Activated T-helper 1 cell treated with anti-CD3 and anti-CD28 coated beads, Interleukin-12 subunit alpha, Interleukin-12 subunit beta, Interleukin-2, Interleukin-4 antibody, amounts not matched to agents 30 ng/mL and 10 ng/mL and 1 ng/mL, durations not matched to agents 14 hours and 24 hours and 36 hours (primary cell): ENCODE results near the gene GINS1. TPM values are rescaled to one million over a fixed set of nuclear protein-coding genes. Genes with fewer than 3 reads are reported as not detected.

Experiments
- DNase-seq: peaks from one replicate; pipeline ENCODE4 v3.0.0; 2021; ENCODE audit warnings: low spot score
- H3K27ac Mint-ChIP-seq: one replicate; pipeline ENCODE4 v1.8.0; 2021; ENCODE audit warnings: mild to moderate bottlenecking, mixed read lengths
- H3K27me3 Mint-ChIP-seq: one replicate; pipeline ENCODE4 v1.8.0; 2022; ENCODE audit warnings: mild to moderate bottlenecking, moderate library complexity, mixed read lengths; ENCODE audit not compliant: insufficient read depth
- H3K36me3 Mint-ChIP-seq: one replicate; pipeline ENCODE4 v1.8.0; 2021; ENCODE audit warnings: low read depth, mixed read lengths
- H3K4me1 Mint-ChIP-seq: one replicate; pipeline ENCODE4 v1.8.0; 2021; ENCODE audit warnings: low read depth, mixed read lengths
- H3K4me3 Mint-ChIP-seq: one replicate; pipeline ENCODE4 v1.8.0; 2021; ENCODE audit warnings: mild to moderate bottlenecking, moderate library complexity, mixed read lengths
- H3K9me3 Mint-ChIP-seq: one replicate; pipeline ENCODE4 v1.8.0; 2021; ENCODE audit warnings: mixed read lengths
- intact Hi-C: fragments of 100-400 bp; cut with micrococcal nuclease; formaldehyde crosslinking; loops from one replicate; pipeline ENCODE4 v1.15.1; 2024
- total RNA-seq: library from RNA; stranded (reverse); gene quantifications from 2 replicates; pipeline ENCODE4 v1.2.3, GENCODE V29; 2022

GINS1 gene
- total RNA-seq, 1 donor from 2014 or later: 39.6 TPM

GRCh38 chr20:25376886-25377285 is 30.6 kb upstream of the GINS1 start:
- no peak overlapping the region for H3K27ac Mint-ChIP-seq
- H3K27me3 Mint-ChIP-seq: no peaks in the 10 kb centered on the region
- intact Hi-C loops: no loop called here
- H3K9me3 Mint-ChIP-seq: no peaks in the 10 kb centered on the region
- no peak overlapping the region for H3K4me3 Mint-ChIP-seq
- H3K36me3 Mint-ChIP-seq: peaks cover 13% of the 10 kb centered on the region
- no peak for DNase-seq
- H3K4me1 Mint-ChIP-seq: peaks cover 28% of the 10 kb centered on the region

DNA sequence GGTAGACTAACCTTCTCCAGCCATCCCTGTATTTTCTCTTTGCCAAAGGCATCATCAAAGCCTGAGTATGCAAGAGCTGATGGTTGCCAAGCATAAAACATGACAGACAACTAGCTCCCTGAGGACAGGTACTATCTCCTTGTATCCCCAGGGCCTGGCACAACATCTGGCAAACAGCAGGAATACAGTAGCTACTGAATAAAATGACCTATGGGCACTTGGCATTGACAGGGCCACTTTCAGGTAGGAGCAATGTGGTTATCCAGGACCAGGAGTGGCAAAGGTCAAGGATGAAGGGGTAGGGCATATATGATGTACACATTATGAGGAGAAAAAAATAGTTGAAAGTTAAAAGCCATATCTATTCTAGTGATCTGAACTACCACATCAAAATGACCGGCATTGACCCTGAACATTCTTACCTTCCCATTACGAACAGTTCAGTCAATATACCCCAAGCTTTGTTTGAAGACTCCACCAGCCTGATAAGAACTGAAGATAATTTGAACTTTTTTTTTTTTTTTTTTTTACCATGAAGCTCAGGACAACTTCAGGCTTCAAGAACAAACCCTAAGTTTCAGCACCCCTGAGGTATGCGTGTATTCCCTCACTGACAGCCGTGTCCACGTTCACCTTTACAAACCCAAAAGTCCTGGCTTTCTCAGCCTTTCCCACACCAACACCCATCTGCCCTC is 29.1 kb upstream of the GINS1 start:
- no peak overlapping the region for H3K4me3 Mint-ChIP-seq
- intact Hi-C loops: no loop called here

GRCh38 chr20:25378884-25379733 is 28.4 kb upstream of the GINS1 start:
- intact Hi-C loops: no loop called here
- H3K9me3 Mint-ChIP-seq: no peaks in the 10 kb centered on the region
- H3K27me3 Mint-ChIP-seq: no peaks in the 10 kb centered on the region

More for the DNA sequence above, 29.1 kb upstream of the GINS1 start:
- Mint-ChIP-seq H3K27ac (no peak overlapping the region), H3K4me1 (peaks cover 28% of the 10 kb centered on the region), H3K36me3 (peaks cover 17% of the 10 kb centered on the region), H3K9me3 (no peaks in the 10 kb centered on the region), H3K27me3 (no peaks in the 10 kb centered on the region)
- DNase-seq: no peak

DNA sequence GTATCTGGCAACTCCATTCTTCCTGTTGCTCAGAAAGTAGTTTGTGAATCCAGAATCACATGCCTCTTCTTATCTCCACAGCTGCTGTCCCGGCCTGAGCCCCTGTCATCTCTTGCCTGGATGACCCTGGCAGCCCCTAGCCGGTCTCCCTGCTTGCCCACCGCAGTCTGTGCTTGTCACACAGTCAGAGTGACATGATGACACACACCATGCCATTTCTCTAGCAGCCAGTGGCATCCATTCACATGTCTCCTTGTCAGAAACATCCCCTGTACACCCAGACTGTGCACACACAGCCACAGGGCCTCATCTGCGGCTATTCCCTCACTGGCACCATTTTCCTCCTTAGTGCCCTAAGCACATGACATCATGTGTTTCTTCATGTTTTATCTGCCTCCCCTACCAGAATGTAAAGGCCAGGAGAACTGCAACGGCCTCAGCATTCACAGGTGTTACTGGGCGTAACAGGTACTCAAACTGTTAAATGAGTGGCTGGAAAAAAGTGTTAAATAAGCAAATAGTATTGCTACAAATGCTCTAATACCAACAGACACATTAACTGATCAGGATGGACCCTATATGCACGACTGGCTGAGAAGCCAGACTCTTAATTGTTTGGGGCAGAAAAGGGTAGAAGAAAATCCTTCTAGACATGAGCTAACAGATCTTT is 26.4 kb upstream of the GINS1 start:
- no peak overlapping the region for H3K4me3 Mint-ChIP-seq
- intact Hi-C loops: no loop called here
- H3K4me1 Mint-ChIP-seq: peaks cover 25% of the 10 kb centered on the region
- no peak for DNase-seq
- H3K27ac Mint-ChIP-seq: no peak overlapping the region
- H3K9me3 Mint-ChIP-seq: no peaks in the 10 kb centered on the region
- H3K27me3 Mint-ChIP-seq: no peaks in the 10 kb centered on the region
- peaks cover 9% of the 10 kb centered on the region for H3K36me3 Mint-ChIP-seq

More at GRCh38 chr20:25378884-25379733, 28.4 kb upstream of the GINS1 start:
- no peak for DNase-seq
- Mint-ChIP-seq H3K27ac (no peak overlapping the region), H3K36me3 (peaks cover 13% of the 10 kb centered on the region), H3K4me3 (no peak overlapping the region), H3K4me1 (peaks cover 29% of the 10 kb centered on the region)

GRCh38 chr20:25382704-25383370 is 24.6 kb upstream of the GINS1 start:
- Mint-ChIP-seq H3K4me3 (no peak overlapping the region), H3K4me1 (peaks cover 25% of the 10 kb centered on the region), H3K36me3 (peaks cover 9% of the 10 kb centered on the region), H3K27ac (no peak overlapping the region), H3K27me3 (no peaks in the 10 kb centered on the region), H3K9me3 (no peaks in the 10 kb centered on the region)
- DNase-seq: no peak
- intact Hi-C loops: no loop called here

DNA sequence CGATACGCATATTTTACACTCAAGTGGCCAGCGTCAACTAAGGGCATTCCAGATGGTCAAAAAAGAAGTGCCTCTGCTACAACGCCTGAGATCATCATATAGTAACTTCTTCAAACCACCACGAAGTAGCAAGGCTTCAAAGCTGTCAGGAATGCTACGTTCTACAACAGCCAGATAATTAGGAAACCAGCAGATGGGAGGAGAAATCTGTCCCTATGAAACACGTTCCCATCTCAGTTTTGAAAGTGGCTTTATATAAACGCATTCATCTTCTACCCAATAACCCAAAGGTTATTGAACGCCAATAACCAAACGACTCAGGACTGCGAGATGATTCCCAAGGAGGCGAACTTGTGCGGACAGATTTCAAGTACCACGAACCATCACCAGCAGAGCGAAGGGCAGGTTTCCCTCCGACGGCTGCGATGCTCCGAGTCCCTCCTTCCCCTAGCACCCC is 18.0 kb upstream of the GINS1 start:
- intact Hi-C loops: loop anchor here (1.0 kb wide), 1 partner anchor 10 kb away; no protein-coding TSS in a partner anchor
- Mint-ChIP-seq H3K4me3 (peak overlapping the region; percentile 90), H3K9me3 (no peaks in the 10 kb centered on the region), H3K4me1 (peaks cover 18% of the 10 kb centered on the region), H3K27ac (peak overlapping the region; percentile 70), H3K27me3 (peaks cover 2% of the 10 kb centered on the region), H3K36me3 (peaks cover 8% of the 10 kb centered on the region)
- DNase-seq: no peak

GRCh38 chr20:25389858-25390537 is 17.5 kb upstream of the GINS1 start:
- peaks cover 2% of the 10 kb centered on the region for H3K27me3 Mint-ChIP-seq

DNA sequence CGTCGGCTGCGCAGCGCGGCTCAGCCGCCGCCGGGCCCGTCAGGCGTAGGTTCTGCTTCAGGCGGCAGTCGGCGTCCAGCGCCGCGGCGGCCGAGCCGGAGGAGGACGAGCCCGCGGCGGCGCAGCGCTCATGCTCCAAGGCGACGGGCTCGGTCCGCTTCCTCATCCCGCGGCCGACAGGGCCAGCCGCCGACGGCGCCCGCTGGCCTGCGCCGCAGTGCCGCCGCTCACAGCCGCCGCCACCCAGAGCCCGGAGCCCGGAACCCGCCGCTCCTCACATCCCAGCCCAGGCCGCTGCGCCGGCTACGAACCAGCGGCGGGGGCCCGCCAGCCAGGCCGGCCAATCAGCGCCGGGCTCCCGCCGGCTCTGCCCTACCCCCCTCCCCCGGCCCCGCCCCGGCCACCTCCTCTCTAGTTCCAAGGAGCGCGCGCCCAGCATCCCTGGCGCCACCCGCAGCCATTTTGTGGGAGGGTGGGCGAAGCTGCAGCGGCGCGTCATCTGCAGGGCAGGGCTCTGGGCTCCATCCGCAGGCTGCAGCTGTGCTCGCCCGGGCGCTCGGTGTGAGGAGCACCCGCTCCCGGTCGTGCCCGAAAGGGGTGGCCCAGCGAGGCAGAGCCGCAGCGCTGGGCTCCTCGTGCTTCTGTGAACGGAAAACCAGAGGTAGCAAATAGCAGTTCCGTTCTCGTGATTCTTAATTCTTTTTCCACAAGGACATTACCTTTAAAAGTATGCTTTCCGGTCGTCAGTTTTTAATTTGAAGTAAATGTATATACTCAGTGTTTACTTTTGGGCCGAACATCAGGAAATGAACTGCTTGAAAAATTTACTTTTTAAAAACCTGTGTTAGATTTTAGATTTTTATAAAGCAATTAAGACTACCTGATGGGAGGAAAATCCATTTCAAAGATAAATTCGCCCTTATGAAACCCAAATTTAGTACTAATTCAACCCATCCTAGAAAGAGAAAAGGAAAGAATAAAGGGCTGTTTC is 16.6 kb upstream of the GINS1 start, which contains the start of gene ABHD12:
Gene ABHD12 (minus strand): TSS at position 298 of the 991 bp plus-strand sequence. CDS start 132 bp downstream, at position 166.
- Mint-ChIP-seq H3K4me1 (peaks cover 18% of the 10 kb centered on the region), H3K36me3 (peaks cover 8% of the 10 kb centered on the region), H3K27ac (peak within 1 kb of the TSS; percentile 88), H3K27me3 (peaks cover 6% of the 10 kb centered on the region), H3K4me3 (peak within 1 kb of the TSS; percentile 90), H3K9me3 (no peaks in the 10 kb centered on the region)
- intact Hi-C loops: loop anchor here (1.0 to 5.0 kb wide), 11 partner anchors 16 to 444 kb away; partner anchors contain the start of genes ACSS1, APMAP, CST7 and ENTPD6
- peak; percentile 93 for DNase-seq

More at GRCh38 chr20:25389858-25390537, 17.5 kb upstream of the GINS1 start:
- peaks cover 8% of the 10 kb centered on the region for H3K36me3 Mint-ChIP-seq
- no peaks in the 10 kb centered on the region for H3K9me3 Mint-ChIP-seq
- peak overlapping the region; percentile 70 for H3K27ac Mint-ChIP-seq
- peak overlapping the region; percentile 90 for H3K4me3 Mint-ChIP-seq
- DNase-seq: no peak
- H3K4me1 Mint-ChIP-seq: peaks cover 18% of the 10 kb centered on the region
- intact Hi-C loops: loop anchor here (1.0 to 5.0 kb wide), 10 partner anchors 9 to 443 kb away; partner anchors contain the start of genes ACSS1, CST7, ENTPD6 and GINS1

- Mint-ChIP-seq H3K4me1 (peaks cover 10% of the 10 kb centered on the region), H3K9me3 (no peaks in the 10 kb centered on the region), H3K27me3 (peaks cover 15% of the 10 kb centered on the region), H3K4me3 (no peak overlapping the region), H3K36me3 (peaks cover 3% of the 10 kb centered on the region), H3K27ac (no peak overlapping the region)
- DNase-seq: no peak
- intact Hi-C loops: loop anchor here (5.0 kb wide), 1 partner anchor 447 kb away; the partner anchor contains the start of gene CST7
Measured at GRCh38 chr20:25394276-25394675, 13.2 kb upstream of the GINS1 start.

- no peaks in the 10 kb centered on the region for H3K36me3 Mint-ChIP-seq
- no peak for DNase-seq
- H3K4me1 Mint-ChIP-seq: peaks cover 5% of the 10 kb centered on the region
- H3K9me3 Mint-ChIP-seq: no peaks in the 10 kb centered on the region
- H3K27ac Mint-ChIP-seq: no peak overlapping the region
- intact Hi-C loops: loop anchor here (5.0 kb wide), 2 partner anchors 313 to 448 kb away; partner anchors contain the start of genes CST7 and VSX1
- peaks cover 16% of the 10 kb centered on the region for H3K27me3 Mint-ChIP-seq
- no peak overlapping the region for H3K4me3 Mint-ChIP-seq
Measured at GRCh38 chr20:25394996-25395395, 12.5 kb upstream of the GINS1 start.

GRCh38 chr20:25397096-25397495 is 10.4 kb upstream of the GINS1 start:
- no peaks in the 10 kb centered on the region for H3K36me3 Mint-ChIP-seq
- intact Hi-C loops: loop anchor here (5.0 kb wide), 1 partner anchor 315 kb away; the partner anchor contains the start of gene VSX1
- no peak overlapping the region for H3K4me3 Mint-ChIP-seq

More at GRCh38 chr20:25397096-25397495, 10.4 kb upstream of the GINS1 start:
- Mint-ChIP-seq H3K27ac (no peak overlapping the region), H3K27me3 (peaks cover 16% of the 10 kb centered on the region), H3K4me1 (no peaks in the 10 kb centered on the region), H3K9me3 (no peaks in the 10 kb centered on the region)
- DNase-seq: no peak
